PC-3 (cell line): Measurements from ENCODE around the gene HIPK2.

Experiments
- EZH2phosphoT487 ChIP-seq: fragments of 300-600 bp; sonication (generic); IDR thresholded peaks from 2 replicates; pipeline ENCODE4 v1.6.1; 2018; ENCODE audit warnings: mild to moderate bottlenecking, antibody characterized with exemption, low read length, borderline replicate concordance
- TF ChIP-seq, protein P1 (sequence below): fragments of 300-600 bp; sonication (generic); conservative IDR thresholded peaks from 2 replicates; pipeline ENCODE4 v1.5.1; 2017; ENCODE audit warnings: antibody characterized with exemption, low read depth, mild to moderate bottlenecking, low read length

DNA sequence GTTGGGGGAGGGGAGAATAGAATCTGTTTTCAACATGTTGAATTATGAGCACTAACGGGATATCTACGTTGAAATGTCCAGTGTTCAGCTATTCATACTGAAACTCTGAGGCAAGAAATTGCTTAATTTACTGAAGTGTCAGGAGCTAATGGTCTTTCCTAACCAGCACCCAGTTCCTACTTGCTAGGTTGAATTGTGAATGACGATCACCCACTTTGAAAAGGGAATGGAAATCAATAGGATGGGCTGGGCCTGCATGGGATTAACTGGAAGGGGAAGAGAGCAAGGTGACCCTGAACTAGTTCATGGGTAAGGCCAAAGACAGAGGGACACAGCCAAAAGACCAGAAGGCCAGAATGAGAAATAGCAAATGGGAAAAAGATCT lies 51.3 kb downstream of the HIPK2 start:
- TF ChIP-seq, protein P1, sequence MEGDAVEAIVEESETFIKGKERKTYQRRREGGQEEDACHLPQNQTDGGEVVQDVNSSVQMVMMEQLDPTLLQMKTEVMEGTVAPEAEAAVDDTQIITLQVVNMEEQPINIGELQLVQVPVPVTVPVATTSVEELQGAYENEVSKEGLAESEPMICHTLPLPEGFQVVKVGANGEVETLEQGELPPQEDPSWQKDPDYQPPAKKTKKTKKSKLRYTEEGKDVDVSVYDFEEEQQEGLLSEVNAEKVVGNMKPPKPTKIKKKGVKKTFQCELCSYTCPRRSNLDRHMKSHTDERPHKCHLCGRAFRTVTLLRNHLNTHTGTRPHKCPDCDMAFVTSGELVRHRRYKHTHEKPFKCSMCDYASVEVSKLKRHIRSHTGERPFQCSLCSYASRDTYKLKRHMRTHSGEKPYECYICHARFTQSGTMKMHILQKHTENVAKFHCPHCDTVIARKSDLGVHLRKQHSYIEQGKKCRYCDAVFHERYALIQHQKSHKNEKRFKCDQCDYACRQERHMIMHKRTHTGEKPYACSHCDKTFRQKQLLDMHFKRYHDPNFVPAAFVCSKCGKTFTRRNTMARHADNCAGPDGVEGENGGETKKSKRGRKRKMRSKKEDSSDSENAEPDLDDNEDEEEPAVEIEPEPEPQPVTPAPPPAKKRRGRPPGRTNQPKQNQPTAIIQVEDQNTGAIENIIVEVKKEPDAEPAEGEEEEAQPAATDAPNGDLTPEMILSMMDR, result no peak
- TF ChIP-seq EZH2phosphoT487, result no peak
